Erythroblast (primary cell): ENCODE results near the gene PIP4K2A.

ENCODE experiments used
- GATA1 ChIP-seq: IDR thresholded peaks from 2 replicates; pipeline ENCODE4 v1.6.1; 2011; ENCODE audit warnings: low read depth, mild to moderate bottlenecking, control low read depth, low read length, moderate library complexity
- POLR2A ChIP-seq: IDR thresholded peaks from 2 replicates; pipeline ENCODE4 v1.6.1; 2011; ENCODE audit warnings: mild to moderate bottlenecking, low read length

- no peak for TF ChIP-seq POLR2A
- TF ChIP-seq GATA1: no peak
These were observed 70.6 kb downstream of the PIP4K2A start for GRCh38 chr10:22643775-22644174.
